ENCODE results near the gene DYDC1. TPM values are rescaled to one million over a fixed set of nuclear protein-coding genes. Genes with fewer than 3 reads are reported as not detected.

DYDC1 gene
- total and polyA plus RNA-seq, 2 experiments from 2014 or later, result not detected

DNA sequence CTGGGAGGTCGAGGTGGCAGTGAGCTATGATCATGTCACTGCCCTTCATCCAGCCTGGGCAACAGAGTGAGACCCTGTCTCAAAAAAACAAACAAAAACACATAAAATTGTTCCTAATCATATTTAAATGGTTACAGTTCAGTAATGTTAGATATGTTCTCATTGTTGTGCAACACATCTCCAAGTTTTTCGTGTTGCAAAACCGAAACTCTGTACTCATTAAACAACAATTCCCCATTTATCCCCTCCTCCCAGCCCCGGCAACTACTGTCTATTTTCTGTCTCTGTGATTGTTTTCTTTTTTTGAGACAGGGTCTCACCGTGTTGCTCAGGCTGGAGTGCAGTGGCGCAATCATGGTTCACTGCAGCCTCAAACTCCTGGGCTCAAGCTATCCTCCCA, 35.7 kb upstream of the DYDC1 start (continued):
- no peak for TF ChIP-seq NANOG (IDR thresholded peaks at IDR 0.05; ENCODE audit: borderline replicate concordance)
- no peak for TF ChIP-seq EZH2phosphoT487 (IDR thresholded peaks at IDR 0.05; ENCODE audit: unreplicated experiment)
- TF ChIP-seq STAT1 (IDR thresholded peaks at IDR 0.05; ENCODE audit: unreplicated experiment), result no peak
- TF ChIP-seq, protein P1, sequence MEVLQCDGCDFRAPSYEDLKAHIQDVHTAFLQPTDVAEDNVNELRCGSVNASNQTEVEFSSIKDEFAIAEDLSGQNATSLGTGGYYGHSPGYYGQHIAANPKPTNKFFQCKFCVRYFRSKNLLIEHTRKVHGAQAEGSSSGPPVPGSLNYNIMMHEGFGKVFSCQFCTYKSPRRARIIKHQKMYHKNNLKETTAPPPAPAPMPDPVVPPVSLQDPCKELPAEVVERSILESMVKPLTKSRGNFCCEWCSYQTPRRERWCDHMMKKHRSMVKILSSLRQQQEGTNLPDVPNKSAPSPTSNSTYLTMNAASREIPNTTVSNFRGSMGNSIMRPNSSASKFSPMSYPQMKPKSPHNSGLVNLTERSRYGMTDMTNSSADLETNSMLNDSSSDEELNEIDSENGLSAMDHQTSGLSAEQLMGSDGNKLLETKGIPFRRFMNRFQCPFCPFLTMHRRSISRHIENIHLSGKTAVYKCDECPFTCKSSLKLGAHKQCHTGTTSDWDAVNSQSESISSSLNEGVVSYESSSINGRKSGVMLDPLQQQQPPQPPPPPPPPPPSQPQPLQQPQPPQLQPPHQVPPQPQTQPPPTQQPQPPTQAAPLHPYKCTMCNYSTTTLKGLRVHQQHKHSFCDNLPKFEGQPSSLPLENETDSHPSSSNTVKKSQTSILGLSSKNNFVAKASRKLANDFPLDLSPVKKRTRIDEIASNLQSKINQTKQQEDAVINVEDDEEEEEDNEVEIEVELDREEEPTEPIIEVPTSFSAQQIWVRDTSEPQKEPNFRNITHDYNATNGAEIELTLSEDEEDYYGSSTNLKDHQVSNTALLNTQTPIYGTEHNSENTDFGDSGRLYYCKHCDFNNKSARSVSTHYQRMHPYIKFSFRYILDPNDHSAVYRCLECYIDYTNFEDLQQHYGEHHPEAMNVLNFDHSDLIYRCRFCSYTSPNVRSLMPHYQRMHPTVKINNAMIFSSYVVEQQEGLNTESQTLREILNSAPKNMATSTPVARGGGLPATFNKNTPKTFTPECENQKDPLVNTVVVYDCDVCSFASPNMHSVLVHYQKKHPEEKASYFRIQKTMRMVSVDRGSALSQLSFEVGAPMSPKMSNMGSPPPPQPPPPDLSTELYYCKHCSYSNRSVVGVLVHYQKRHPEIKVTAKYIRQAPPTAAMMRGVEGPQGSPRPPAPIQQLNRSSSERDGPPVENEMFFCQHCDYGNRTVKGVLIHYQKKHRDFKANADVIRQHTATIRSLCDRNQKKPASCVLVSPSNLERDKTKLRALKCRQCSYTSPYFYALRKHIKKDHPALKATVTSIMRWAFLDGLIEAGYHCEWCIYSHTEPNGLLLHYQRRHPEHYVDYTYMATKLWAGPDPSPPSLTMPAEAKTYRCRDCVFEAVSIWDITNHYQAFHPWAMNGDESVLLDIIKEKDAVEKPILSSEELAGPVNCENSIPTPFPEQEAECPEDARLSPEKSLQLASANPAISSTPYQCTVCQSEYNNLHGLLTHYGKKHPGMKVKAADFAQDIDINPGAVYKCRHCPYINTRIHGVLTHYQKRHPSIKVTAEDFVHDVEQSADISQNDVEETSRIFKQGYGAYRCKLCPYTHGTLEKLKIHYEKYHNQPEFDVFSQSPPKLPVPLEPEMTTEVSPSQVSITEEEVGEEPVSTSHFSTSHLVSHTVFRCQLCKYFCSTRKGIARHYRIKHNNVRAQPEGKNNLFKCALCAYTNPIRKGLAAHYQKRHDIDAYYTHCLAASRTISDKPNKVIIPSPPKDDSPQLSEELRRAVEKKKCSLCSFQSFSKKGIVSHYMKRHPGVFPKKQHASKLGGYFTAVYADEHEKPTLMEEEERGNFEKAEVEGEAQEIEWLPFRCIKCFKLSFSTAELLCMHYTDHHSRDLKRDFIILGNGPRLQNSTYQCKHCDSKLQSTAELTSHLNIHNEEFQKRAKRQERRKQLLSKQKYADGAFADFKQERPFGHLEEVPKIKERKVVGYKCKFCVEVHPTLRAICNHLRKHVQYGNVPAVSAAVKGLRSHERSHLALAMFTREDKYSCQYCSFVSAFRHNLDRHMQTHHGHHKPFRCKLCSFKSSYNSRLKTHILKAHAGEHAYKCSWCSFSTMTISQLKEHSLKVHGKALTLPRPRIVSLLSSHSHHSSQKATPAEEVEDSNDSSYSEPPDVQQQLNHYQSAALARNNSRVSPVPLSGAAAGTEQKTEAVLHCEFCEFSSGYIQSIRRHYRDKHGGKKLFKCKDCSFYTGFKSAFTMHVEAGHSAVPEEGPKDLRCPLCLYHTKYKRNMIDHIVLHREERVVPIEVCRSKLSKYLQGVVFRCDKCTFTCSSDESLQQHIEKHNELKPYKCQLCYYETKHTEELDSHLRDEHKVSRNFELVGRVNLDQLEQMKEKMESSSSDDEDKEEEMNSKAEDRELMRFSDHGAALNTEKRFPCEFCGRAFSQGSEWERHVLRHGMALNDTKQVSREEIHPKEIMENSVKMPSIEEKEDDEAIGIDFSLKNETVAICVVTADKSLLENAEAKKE (CRISPR knock-in tag; IDR thresholded peaks at IDR 0.05), result no peak
- TF ChIP-seq ZNF114 (CRISPR knock-in tag; IDR thresholded peaks at IDR 0.05), result no peak
- no peak for TF ChIP-seq JUNB (IDR thresholded peaks at IDR 0.05; ENCODE audit: unreplicated experiment)

DNA sequence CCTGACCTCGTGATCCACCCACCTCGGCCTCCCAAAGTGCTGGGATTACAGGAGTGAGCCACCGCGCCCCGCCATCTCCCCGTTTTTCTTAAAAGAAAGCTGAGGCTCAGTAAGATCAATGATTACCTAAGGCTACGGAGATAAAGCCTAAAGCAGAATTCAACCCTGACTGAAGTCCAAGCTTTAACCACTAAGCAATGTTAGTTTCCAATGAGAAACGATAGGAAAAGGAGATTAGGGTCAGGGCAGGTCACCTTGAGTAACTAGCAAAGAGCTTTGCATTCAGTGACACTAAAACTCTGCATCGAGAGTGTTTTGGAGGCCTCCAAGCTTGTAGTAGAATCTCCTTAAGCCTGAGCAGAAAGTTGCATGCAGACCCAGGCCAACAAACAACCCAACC, 34.2 kb upstream of the DYDC1 start:
- no peaks in the 10 kb centered on the region for H4K20me1 ChIP-seq (replicated peaks; ENCODE audit: insufficient read depth)
- no peaks in the 10 kb centered on the region for H3F3A ChIP-seq (replicated peaks; ENCODE audit: low read depth)
- TF ChIP-seq JUNB (IDR thresholded peaks at IDR 0.05; ENCODE audit: unreplicated experiment) (no peak), STAT1 (IDR thresholded peaks at IDR 0.05; ENCODE audit: unreplicated experiment) (no peak), EZH2phosphoT487 (IDR thresholded peaks at IDR 0.05; ENCODE audit: unreplicated experiment) (no peak), POLR2AphosphoS5 (IDR thresholded peaks at IDR 0.05; ENCODE audit: low read depth) (no peak), CREB1 (CRISPR knock-in tag; IDR thresholded peaks at IDR 0.05; ENCODE audit: low read depth) (no peak)
- TF ChIP-seq, protein P2, sequence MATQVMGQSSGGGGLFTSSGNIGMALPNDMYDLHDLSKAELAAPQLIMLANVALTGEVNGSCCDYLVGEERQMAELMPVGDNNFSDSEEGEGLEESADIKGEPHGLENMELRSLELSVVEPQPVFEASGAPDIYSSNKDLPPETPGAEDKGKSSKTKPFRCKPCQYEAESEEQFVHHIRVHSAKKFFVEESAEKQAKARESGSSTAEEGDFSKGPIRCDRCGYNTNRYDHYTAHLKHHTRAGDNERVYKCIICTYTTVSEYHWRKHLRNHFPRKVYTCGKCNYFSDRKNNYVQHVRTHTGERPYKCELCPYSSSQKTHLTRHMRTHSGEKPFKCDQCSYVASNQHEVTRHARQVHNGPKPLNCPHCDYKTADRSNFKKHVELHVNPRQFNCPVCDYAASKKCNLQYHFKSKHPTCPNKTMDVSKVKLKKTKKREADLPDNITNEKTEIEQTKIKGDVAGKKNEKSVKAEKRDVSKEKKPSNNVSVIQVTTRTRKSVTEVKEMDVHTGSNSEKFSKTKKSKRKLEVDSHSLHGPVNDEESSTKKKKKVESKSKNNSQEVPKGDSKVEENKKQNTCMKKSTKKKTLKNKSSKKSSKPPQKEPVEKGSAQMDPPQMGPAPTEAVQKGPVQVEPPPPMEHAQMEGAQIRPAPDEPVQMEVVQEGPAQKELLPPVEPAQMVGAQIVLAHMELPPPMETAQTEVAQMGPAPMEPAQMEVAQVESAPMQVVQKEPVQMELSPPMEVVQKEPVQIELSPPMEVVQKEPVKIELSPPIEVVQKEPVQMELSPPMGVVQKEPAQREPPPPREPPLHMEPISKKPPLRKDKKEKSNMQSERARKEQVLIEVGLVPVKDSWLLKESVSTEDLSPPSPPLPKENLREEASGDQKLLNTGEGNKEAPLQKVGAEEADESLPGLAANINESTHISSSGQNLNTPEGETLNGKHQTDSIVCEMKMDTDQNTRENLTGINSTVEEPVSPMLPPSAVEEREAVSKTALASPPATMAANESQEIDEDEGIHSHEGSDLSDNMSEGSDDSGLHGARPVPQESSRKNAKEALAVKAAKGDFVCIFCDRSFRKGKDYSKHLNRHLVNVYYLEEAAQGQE (IDR thresholded peaks at IDR 0.05; ENCODE audit: unreplicated experiment), result no peak
- TF ChIP-seq, protein P3, sequence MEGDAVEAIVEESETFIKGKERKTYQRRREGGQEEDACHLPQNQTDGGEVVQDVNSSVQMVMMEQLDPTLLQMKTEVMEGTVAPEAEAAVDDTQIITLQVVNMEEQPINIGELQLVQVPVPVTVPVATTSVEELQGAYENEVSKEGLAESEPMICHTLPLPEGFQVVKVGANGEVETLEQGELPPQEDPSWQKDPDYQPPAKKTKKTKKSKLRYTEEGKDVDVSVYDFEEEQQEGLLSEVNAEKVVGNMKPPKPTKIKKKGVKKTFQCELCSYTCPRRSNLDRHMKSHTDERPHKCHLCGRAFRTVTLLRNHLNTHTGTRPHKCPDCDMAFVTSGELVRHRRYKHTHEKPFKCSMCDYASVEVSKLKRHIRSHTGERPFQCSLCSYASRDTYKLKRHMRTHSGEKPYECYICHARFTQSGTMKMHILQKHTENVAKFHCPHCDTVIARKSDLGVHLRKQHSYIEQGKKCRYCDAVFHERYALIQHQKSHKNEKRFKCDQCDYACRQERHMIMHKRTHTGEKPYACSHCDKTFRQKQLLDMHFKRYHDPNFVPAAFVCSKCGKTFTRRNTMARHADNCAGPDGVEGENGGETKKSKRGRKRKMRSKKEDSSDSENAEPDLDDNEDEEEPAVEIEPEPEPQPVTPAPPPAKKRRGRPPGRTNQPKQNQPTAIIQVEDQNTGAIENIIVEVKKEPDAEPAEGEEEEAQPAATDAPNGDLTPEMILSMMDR (conservative IDR thresholded peaks at IDR 0.05; ENCODE audit: low read depth in 2 of 2), result no peak
- TF ChIP-seq, protein P4, sequence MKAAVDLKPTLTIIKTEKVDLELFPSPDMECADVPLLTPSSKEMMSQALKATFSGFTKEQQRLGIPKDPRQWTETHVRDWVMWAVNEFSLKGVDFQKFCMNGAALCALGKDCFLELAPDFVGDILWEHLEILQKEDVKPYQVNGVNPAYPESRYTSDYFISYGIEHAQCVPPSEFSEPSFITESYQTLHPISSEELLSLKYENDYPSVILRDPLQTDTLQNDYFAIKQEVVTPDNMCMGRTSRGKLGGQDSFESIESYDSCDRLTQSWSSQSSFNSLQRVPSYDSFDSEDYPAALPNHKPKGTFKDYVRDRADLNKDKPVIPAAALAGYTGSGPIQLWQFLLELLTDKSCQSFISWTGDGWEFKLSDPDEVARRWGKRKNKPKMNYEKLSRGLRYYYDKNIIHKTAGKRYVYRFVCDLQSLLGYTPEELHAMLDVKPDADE (IDR thresholded peaks at IDR 0.05), result no peak
- Mint-ChIP-seq H3K27me3 (ENCODE audit: insufficient read depth, low read depth, poor library complexity) (peaks cover 2% of the 10 kb centered on the region), H3K4me3 (no peak overlapping the region), H3K27ac (no peak overlapping the region), H3K4me1 (no peaks in the 10 kb centered on the region), H3K9me3 (no peaks in the 10 kb centered on the region), H3K36me3 (ENCODE audit: low read depth) (no peaks in the 10 kb centered on the region)
- no peak overlapping the region for H3K4me2 ChIP-seq
- no peaks in the 10 kb centered on the region for H3K36me3 ChIP-seq (ENCODE audit: insufficient read depth)
- no peaks in the 10 kb centered on the region for H3K27me3 ChIP-seq (ENCODE audit: insufficient read depth)
- no peak overlapping the region for H3K27ac ChIP-seq (ENCODE audit: low read depth)
- no peaks in the 10 kb centered on the region for H3K79me2 ChIP-seq (replicated peaks; ENCODE audit: insufficient read depth)
- no peak overlapping the region for H3K4me3 ChIP-seq
- no peak overlapping the region for H2AFZ ChIP-seq
- ATAC-seq (no peak), DNase-seq (ENCODE audit: low spot score) (no peak)
- H3K9me2 ChIP-seq (ENCODE audit: insufficient read depth), result no peaks in the 10 kb centered on the region
- no peaks in the 10 kb centered on the region for H3K4me1 ChIP-seq (ENCODE audit: insufficient read depth)

All from GM23338 (cell line).